Measurements from ENCODE around the gene TPPP2.

Gene TPPP2

DNA sequence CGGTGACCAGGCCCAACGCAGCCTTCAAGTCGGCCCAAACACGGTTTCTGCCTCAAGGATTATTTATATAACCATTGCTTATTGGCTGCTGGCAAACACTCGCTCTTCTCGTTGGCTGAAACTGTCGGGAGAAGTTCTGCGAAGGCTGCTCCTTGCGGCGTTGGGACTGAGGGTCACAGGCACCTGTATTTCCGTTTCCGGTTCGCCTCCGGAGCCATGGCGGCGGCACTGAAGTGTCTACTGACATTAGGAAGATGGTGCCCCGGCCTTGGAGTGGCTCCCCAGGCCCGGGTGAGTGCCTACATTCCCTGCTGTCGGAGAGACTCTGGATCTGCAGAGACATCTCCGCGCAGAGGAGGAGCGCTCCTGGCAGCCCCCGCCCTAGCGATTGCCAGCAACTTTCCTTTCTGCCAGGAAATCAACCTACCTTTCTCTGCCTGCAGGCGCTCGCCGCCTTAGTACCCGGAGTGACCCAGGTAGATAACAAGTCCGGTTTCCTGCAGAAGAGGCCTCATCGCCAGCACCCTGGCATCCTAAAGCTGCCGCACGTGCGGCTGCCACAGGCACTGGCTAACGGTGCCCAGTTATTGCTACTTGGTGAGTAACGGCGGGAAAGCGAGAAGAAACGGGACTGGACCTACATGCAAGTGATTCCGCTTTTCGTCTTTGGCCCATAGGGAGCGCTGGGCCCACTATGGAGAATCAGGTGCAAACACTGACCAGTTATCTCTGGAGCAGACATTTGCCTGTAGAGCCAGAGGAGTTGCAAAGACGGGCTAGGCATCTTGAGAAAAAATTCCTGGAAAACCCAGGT is 40.0 kb upstream of the TPPP2 start, which contains the start of gene METTL17 (continued):
- no peak for TF ChIP-seq ZNF521 (tag by site-specific recombination; IDR thresholded peaks at IDR 0.05)
- TF ChIP-seq ZNF211 (tag by site-specific recombination; IDR thresholded peaks at IDR 0.05; ENCODE audit: low read depth), result no peak
- 0 out of 2 replicates have a peak, but pooled peaks have one; percentile 62 for TF ChIP-seq KLF16 (tag by site-specific recombination; IDR thresholded peaks at IDR 0.05)
- no peak for TF ChIP-seq ZNF660 (tag by site-specific recombination; IDR thresholded peaks at IDR 0.05)
- TF ChIP-seq, protein P1, sequence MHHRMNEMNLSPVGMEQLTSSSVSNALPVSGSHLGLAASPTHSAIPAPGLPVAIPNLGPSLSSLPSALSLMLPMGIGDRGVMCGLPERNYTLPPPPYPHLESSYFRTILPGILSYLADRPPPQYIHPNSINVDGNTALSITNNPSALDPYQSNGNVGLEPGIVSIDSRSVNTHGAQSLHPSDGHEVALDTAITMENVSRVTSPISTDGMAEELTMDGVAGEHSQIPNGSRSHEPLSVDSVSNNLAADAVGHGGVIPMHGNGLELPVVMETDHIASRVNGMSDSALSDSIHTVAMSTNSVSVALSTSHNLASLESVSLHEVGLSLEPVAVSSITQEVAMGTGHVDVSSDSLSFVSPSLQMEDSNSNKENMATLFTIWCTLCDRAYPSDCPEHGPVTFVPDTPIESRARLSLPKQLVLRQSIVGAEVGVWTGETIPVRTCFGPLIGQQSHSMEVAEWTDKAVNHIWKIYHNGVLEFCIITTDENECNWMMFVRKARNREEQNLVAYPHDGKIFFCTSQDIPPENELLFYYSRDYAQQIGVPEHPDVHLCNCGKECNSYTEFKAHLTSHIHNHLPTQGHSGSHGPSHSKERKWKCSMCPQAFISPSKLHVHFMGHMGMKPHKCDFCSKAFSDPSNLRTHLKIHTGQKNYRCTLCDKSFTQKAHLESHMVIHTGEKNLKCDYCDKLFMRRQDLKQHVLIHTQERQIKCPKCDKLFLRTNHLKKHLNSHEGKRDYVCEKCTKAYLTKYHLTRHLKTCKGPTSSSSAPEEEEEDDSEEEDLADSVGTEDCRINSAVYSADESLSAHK (tag by site-specific recombination; IDR thresholded peaks at IDR 0.05), result no peak
- TF ChIP-seq, protein P2, sequence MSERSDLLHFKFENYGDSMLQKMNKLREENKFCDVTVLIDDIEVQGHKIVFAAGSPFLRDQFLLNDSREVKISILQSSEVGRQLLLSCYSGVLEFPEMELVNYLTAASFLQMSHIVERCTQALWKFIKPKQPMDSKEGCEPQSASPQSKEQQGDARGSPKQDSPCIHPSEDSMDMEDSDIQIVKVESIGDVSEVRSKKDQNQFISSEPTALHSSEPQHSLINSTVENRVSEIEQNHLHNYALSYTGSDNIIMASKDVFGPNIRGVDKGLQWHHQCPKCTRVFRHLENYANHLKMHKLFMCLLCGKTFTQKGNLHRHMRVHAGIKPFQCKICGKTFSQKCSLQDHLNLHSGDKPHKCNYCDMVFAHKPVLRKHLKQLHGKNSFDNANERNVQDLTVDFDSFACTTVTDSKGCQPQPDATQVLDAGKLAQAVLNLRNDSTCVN (tag by site-specific recombination; optimal IDR thresholded peaks at IDR 0.05), result peak; percentile 24
- no peak for TF ChIP-seq ZNF266 (tag by site-specific recombination; IDR thresholded peaks at IDR 0.05; ENCODE audit: low read depth)
- no peak for TF ChIP-seq RBAK (tag by site-specific recombination; IDR thresholded peaks at IDR 0.05)
- TF ChIP-seq ZNF555 (tag by site-specific recombination; conservative IDR thresholded peaks at IDR 0.05), result no peak
- no peak for TF ChIP-seq ZSCAN16 (tag by site-specific recombination; IDR thresholded peaks at IDR 0.05)
- peak; percentile 86 for TF ChIP-seq SP2 (tag by site-specific recombination; IDR thresholded peaks at IDR 0.05)
- peak; percentile 80 for TF ChIP-seq PRDM1 (tag by site-specific recombination; IDR thresholded peaks at IDR 0.05)
- TF ChIP-seq, protein P3, sequence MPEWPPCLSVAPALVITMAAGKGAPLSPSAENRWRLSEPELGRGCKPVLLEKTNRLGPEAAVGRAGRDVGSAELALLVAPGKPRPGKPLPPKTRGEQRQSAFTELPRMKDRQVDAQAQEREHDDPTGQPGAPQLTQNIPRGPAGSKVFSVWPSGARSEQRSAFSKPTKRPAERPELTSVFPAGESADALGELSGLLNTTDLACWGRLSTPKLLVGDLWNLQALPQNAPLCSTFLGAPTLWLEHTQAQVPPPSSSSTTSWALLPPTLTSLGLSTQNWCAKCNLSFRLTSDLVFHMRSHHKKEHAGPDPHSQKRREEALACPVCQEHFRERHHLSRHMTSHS (tag by site-specific recombination; IDR thresholded peaks at IDR 0.05), result no peak
- no peak for TF ChIP-seq HOXA7 (CRISPR knock-in tag; IDR thresholded peaks at IDR 0.05; ENCODE audit: borderline replicate concordance)
- TF ChIP-seq ZNF548 (tag by site-specific recombination; IDR thresholded peaks at IDR 0.05), result no peak
- no peak for TF ChIP-seq ZNF830 (tag by site-specific recombination; IDR thresholded peaks at IDR 0.05; ENCODE audit: low read depth)
- TF ChIP-seq, protein P4, sequence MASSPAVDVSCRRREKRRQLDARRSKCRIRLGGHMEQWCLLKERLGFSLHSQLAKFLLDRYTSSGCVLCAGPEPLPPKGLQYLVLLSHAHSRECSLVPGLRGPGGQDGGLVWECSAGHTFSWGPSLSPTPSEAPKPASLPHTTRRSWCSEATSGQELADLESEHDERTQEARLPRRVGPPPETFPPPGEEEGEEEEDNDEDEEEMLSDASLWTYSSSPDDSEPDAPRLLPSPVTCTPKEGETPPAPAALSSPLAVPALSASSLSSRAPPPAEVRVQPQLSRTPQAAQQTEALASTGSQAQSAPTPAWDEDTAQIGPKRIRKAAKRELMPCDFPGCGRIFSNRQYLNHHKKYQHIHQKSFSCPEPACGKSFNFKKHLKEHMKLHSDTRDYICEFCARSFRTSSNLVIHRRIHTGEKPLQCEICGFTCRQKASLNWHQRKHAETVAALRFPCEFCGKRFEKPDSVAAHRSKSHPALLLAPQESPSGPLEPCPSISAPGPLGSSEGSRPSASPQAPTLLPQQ (tag by site-specific recombination; IDR thresholded peaks at IDR 0.05), result peak; percentile 88
- TF ChIP-seq, protein P5, sequence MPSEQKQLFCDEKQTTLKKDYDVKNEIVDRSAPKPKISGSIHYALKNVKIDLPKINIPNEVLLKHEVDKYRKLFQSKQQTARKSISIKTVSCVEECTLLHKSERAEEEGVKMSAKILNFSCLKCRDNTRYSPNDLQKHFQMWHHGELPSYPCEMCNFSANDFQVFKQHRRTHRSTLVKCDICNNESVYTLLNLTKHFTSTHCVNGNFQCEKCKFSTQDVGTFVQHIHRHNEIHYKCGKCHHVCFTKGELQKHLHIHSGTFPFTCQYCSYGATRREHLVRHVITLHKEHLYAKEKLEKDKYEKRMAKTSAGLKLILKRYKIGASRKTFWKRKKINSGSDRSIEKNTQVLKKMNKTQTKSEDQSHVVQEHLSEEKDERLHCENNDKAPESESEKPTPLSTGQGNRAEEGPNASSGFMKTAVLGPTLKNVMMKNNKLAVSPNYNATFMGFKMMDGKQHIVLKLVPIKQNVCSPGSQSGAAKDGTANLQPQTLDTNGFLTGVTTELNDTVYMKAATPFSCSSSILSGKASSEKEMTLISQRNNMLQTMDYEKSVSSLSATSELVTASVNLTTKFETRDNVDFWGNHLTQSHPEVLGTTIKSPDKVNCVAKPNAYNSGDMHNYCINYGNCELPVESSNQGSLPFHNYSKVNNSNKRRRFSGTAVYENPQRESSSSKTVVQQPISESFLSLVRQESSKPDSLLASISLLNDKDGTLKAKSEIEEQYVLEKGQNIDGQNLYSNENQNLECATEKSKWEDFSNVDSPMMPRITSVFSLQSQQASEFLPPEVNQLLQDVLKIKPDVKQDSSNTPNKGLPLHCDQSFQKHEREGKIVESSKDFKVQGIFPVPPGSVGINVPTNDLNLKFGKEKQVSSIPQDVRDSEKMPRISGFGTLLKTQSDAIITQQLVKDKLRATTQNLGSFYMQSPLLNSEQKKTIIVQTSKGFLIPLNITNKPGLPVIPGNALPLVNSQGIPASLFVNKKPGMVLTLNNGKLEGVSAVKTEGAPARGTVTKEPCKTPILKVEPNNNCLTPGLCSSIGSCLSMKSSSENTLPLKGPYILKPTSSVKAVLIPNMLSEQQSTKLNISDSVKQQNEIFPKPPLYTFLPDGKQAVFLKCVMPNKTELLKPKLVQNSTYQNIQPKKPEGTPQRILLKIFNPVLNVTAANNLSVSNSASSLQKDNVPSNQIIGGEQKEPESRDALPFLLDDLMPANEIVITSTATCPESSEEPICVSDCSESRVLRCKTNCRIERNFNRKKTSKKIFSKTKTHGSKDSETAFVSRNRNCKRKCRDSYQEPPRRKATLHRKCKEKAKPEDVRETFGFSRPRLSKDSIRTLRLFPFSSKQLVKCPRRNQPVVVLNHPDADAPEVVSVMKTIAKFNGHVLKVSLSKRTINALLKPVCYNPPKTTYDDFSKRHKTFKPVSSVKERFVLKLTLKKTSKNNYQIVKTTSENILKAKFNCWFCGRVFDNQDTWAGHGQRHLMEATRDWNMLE (tag by site-specific recombination; conservative IDR thresholded peaks at IDR 0.05; ENCODE audit: low read depth), result peak; percentile 99
- no peak for TF ChIP-seq MEIS1 (CRISPR knock-in tag; IDR thresholded peaks at IDR 0.05; ENCODE audit: borderline replicate concordance)
- TF ChIP-seq ZNF302 (tag by site-specific recombination; IDR thresholded peaks at IDR 0.05; ENCODE audit: low read depth), result no peak
- TF ChIP-seq, protein P6, sequence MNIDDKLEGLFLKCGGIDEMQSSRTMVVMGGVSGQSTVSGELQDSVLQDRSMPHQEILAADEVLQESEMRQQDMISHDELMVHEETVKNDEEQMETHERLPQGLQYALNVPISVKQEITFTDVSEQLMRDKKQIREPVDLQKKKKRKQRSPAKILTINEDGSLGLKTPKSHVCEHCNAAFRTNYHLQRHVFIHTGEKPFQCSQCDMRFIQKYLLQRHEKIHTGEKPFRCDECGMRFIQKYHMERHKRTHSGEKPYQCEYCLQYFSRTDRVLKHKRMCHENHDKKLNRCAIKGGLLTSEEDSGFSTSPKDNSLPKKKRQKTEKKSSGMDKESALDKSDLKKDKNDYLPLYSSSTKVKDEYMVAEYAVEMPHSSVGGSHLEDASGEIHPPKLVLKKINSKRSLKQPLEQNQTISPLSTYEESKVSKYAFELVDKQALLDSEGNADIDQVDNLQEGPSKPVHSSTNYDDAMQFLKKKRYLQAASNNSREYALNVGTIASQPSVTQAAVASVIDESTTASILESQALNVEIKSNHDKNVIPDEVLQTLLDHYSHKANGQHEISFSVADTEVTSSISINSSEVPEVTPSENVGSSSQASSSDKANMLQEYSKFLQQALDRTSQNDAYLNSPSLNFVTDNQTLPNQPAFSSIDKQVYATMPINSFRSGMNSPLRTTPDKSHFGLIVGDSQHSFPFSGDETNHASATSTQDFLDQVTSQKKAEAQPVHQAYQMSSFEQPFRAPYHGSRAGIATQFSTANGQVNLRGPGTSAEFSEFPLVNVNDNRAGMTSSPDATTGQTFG (tag by site-specific recombination; IDR thresholded peaks at IDR 0.05; ENCODE audit: borderline replicate concordance), result no peak
- TF ChIP-seq ZNF561 (tag by site-specific recombination; IDR thresholded peaks at IDR 0.05; ENCODE audit: borderline replicate concordance), result peak; percentile 88; the same call in 1 of the 2 replicates
- TF ChIP-seq ZNF791 (tag by site-specific recombination; IDR thresholded peaks at IDR 0.05), result no peak
